HG02840 (cell line): ENCODE data around the gene CSNK1E.

Source experiments
- ATAC-seq: cut with Tn5 transposase; IDR thresholded peaks from one replicate; pipeline ENCODE4 v1.9.1; 2021; ENCODE audit warnings: mild to moderate bottlenecking, moderate library complexity, moderate number of reproducible peaks; ENCODE audit not compliant: unreplicated experiment, low FRiP score

Gene CSNK1E

DNA sequence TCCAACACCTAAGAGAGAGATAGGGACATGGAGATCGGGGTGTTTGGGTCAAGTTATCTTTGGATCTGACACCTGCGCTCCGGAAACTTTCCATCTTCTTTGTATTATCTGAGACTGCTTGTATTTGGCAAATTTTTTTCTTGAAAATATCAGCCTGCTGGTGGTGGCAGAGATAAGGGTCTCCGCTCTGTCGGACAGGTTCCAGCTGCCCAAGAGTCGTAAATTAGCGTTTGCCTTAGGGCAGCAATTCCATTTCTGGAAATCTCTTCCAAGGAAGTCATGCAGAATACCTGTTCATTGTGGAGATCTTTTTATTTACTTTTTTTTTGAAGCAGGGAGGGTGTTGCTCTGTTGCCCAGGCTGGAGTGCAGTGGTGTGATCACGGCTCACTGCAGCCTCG, 19.5 kb upstream of the CSNK1E start:
- no peak for ATAC-seq

GRCh38 chr22:38335077-38335476, 17.8 kb upstream of the CSNK1E start:
- ATAC-seq, result no peak

DNA sequence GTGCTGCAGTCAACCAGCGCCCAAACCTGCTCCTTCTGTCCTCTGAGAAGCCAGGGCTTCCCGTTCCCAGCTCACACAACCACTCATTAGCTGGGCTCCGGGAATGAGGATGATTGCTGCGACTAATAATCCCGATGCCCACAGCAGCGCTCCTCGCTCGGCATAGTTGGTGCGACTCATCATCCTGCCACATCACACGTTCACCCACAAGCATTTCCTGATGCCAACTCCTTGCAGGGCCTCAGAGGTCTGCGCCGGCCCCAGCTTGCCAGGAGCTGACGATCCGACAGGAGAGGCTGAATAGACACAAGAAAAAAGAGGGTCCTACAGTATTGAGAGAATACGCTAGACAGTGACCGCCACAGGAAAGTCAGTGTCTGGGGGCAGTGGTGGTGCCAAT, 10.6 kb upstream of the CSNK1E start:
- ATAC-seq, result no peak

DNA sequence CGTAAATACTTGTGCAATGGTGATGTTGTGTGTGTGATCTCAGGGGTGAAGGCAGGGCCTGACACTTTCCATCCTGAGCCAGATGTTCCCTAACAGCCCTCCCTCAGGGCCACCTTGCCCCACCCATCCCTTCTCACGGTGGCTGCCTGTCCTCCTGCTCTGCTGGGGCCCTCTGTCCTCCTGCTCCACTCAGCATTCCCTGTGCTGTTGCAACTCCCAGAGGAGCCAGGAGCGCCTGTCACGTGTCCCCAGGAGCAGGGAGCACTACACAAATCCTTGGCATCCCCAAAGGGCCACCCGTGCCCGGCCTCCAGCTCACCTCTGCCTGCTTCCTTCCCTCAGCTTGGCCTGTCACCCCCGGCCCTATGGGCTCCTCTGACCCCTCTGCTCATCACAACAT, 10.2 kb upstream of the CSNK1E start:
- no peak for ATAC-seq

- ATAC-seq, result no peak
Observed at GRCh38 chr22:38325587-38325986, 8.4 kb upstream of the CSNK1E start.

GRCh38 chr22:38320605-38321402, 3.6 kb upstream of the CSNK1E start:
- no peak for ATAC-seq

DNA sequence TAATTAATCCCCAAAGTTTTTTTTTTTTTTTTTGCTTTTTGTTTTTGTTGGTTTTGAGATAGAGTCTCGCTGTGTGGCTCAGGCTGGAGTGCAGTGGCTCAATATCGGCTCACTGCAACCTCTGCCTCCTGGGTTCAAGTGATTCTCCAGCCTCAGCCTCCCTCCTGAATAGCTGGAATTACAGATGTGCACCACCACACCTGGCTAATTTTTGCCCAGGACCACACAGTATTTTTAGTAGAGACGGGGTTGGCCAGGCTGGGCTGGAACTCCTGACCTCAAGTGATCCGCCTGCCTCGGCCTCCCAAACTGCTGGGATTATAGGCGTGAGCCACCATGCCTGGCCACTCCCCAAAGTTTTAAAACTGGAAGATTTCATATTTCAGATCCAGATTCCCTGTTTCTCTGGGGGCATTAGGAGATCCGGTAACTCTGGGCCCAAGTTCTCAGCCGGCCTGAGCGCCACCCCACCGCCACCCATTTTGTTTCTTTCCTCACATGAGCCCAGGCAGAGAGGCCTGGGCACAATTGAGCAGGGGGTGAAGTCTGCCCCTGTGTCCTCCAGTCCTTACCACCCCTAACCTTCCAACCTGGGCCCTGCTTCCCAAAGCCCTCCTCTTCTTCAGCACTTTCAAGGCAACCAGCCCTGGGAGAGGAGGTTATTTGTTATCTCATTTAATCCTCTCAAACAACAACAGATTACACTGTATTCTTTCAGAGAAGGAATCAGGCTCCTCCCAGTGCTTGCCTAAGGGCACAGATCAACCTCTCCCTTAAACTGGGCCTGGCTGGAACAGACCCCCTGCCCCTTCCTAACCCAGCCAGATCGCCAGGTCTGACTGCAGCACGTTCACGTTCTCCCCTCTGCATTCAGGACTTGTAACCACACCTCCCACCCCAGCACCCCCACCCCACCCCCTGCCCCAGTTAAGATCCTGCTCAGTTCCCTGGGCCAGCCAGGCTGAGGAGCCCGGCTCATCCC, 1.9 kb upstream of the CSNK1E start:
- ATAC-seq, result no peak

- ATAC-seq, result no peak
Observed at GRCh38 chr22:38317995-38318715, 922 bp upstream of the CSNK1E start.

- ATAC-seq, result no peak
Observed at GRCh38 chr22:38316364-38317121, 690 bp downstream of the CSNK1E start.

DNA sequence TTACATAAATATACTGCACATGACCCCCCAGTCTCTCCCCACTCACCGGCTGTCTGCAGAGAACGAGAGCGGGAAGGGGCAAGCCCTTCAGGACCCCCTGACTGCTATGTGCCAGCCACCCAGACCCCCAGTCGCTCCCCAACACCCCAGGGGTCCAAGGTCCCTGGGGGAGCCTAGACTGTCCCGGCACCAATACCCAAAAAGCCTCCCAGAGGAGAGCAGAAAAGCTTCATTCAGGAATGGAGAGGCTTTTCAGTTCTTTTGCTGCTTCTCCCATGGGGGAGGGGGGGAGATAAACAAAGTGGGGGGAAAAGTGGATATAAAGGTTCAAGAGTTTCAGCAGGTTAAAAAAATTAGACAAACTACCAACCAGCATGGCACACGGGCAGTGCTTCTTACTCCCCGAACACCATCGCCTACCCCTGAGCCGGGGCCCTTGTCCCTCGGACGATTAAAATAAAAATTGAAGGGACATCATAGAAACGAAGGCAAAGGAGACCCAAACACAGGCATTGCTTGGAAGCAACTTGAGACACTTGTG, 1.3 kb downstream of the CSNK1E start:
- ATAC-seq, result no peak

GRCh38 chr22:38314933-38315822, 2.1 kb downstream of the CSNK1E start:
- no peak for ATAC-seq

DNA sequence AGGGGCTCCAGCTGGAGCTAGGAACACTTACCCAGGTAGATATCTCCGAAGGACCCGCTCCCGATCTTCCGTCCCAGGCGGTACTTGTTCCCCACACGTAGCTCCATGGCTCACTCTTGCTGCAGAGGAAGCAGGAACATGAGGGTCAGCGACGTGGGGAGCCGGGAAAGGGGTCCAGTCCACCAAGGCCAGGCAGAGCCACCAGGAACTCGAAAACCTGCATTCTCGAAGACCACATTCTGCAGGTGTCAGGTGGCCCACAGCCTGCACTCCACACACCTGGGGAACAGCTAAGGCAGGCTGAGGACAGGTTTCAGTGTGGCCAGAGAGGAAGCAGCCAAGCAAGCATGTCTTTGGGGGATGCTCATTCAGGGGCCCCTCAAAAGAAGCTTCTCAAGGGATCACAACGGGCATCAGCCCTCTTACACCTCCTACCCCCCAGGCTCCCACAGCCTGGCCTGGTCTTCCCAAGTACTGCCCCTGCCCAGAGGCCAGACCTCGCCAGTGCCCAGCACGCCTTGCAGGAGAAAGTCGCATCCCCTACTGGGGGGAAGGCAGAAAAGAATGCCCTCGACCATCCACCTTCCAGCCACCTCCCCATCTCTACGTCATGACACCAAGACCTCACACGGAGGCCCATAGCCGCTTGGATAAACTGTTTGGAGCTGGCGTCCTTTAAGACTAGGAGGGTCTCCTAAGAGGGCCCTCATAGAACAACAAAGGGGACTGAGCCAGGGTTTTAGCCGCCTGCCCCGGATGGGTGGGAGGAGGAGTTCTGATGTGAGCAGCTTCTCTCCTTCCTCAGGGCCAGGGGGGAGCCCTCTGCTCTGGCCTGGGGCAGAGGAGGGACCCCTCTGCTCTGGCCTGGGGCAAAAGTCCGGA, 2.9 kb downstream of the CSNK1E start:
- ATAC-seq, result no peak

- ATAC-seq, result no peak
Observed at GRCh38 chr22:38313384-38313955, 3.8 kb downstream of the CSNK1E start.

- ATAC-seq, result no peak
Observed at GRCh38 chr22:38312261-38312800, 4.9 kb downstream of the CSNK1E start.

DNA sequence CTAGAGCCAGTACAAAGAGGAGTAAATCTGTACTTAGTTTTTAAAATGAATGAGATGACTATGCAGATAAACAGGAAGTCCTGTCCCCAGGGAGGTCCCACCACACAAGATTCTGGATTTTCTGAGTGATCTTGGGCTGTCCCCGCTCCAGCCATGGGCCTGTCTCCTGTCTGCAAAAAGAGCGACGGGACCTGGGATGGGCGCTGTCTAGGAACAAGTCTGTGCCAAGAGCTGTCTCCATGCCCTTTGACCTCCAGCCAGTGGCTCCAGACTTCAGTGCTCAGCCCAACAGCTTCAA, 6.0 kb downstream of the CSNK1E start:
- ATAC-seq, result no peak

DNA sequence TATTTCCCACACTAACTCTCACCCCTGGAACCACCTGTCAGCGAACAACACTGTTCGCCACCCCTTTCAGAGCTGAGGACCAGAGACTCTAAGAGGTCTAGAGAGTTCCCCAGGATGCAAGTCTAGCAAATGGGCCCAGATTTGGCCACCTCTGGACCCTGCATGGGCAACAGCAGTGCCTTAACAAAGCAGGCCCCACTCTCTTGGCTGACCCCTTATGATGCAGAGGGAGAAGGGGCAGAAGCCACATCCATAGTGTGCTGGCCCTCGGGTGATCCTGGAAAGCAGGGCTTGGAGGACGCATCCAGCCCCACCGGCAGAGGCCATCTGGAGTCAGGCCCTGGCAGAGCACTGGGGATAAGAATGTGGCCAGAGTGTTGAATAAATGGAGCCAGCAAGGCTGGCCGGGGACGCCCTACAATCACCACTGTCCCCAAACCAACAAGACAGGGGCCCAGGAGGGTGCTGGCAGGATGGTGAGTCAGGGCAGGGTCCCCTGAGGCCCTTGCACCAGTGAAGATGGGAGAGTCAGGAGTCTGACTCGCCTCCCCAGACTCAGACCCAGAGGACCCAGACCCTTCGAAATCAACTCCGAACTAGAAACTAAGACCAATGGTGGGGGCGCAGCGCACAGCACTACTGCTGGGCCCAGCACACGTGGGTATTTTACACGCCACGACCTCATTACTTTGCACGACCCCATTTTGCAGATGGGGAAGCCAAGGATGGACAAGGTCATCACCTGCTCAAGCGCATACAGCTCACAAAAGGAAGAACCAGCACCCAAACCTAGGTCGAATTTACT, 6.5 kb downstream of the CSNK1E start:
- ATAC-seq, result no peak
